HG03097 (cell line): ENCODE measurements around the gene TMEM185B.
"Not testable (repeated sequence)": the region's sequence is repeated elsewhere in the genome, so short reads cannot be mapped to it uniquely, and the experiment has no call there.

Experiments used
- ATAC-seq: cut with Tn5 transposase; IDR thresholded peaks from one replicate; pipeline ENCODE4 v1.9.1; 2021; ENCODE audit not compliant: unreplicated experiment, low FRiP score

Gene TMEM185B

DNA sequence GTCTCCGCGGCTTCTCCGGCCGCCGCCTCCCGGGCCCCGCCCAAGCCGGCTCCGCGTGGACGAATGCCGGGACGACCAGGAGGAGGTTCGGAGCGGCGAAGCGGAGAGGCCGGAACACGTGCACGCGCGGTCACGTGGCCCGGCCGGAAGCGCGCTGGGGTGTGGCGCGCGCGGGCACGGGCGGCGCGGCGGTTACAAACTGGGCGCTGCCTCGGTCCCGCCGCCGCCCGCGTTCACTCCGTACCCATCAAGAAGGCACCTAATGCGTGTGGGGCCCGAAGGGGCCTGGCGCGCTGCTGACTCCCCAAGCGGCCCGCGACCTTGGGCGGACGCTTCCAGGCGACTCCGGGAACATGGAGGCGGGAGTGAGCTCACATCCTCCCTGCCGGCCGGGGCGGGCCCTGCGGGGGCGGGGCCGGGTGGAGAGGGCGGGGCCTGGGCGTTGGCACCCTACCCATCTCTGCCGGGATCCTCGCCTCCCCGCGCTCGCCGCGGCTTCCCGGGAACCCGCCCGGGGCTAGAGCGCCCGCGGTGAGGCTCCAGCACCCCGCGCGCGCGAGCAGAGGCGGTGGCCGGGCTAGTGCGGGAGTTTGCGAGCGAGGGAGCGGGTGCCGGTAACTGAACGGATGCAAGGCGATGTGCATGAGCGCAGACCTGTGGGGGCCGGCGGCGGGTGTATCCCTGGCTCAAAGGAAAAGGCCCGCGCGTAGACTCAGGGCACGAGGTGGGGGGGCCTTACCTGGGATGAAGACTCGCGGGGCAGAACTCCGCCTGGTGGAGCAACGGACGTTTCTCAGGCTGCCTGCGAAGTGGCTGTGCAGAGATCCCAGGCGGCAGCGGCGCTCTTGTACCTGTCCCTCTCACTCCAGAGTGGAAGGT lies at the start of gene TMEM185B:
Gene TMEM185B, minus strand, starts transcription at position 367 of the 879 bp plus-strand sequence. CDS start 424 bp downstream, outside the sequence.
- peak; percentile 79 for ATAC-seq

DNA sequence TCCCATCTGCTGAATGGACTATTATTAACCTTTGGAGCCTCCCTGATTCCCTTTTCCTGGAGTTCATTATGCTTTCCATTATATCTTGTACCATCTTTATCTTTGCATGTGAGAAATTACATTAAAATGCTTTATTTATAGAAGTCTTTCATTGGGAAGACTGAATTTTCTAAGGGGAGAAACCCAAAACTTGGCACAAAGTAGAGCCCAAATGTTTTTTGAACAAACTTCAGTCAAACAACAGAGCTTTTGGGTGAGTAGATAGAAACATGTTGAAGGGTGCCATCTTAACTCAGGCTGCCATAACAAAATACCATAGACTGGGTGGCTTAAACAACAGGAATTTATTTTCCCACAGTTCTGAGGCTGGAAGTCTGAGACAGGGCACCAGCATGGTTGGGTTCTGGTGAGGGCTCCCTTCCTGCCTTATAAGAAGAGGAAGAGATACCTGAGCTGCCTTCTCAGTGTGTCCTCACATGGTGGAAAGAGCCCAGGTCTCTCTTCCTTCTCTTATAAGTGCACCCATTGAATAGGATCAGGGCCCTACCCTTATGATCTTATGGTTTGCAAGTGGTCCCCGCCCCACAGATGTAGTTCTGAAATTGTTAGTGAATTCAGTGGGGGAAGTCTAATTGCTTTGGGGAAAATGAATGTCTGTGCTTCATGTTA lies 48.6 kb upstream of the TMEM185B start:
- ATAC-seq, result no peak

DNA sequence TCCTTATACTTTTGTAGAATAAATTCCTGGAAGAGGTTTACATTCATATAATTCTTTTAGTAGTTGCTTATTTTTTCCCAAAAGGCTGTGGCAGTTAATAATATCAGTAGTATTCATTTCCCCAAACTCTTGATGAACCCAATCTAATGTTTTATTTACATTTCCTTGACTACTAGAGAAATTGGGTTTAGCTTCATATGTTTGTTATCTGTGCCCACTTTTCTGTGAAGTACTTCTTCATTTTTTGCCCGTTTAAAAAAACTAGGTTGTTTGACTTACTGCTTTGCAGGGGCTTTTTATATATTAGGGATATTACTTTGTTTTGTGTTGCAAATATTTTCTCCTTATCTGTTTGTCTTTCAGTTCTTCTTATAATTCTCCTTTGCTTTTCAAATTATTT lies 46.6 kb upstream of the TMEM185B start:
- ATAC-seq, result no peak

DNA sequence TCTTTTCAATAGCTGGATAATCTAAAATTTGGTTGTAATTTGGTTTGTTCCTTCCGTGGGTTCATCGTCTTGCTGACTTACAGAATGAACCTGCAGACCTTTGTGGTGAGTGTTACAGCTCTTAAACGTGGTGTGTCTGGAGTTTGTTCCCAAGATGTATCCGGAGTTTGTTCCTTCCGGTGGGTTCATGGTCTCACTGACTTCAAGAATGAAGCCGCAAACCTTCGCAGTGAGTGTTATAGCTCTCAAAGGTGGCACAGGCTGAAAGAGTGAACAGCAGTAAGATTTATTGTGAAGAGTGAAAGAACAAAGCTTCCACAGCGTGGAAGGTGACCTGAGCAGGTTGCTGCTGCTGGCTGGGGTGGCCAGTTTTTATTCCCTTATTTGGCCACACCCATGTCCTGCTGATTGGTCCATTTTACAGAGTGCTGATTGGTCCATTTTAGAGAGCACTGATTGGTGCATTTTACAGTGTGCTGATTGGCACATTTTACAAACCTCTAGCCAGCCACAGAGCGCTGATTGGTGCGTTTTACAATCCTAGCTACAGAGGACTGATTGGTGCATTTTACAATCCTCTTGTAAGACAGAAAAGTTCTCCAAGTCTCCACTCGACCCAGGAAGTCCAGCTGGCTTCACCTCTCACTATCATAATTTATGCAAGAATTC lies 46.0 kb upstream of the TMEM185B start:
- ATAC-seq, result no peak

DNA sequence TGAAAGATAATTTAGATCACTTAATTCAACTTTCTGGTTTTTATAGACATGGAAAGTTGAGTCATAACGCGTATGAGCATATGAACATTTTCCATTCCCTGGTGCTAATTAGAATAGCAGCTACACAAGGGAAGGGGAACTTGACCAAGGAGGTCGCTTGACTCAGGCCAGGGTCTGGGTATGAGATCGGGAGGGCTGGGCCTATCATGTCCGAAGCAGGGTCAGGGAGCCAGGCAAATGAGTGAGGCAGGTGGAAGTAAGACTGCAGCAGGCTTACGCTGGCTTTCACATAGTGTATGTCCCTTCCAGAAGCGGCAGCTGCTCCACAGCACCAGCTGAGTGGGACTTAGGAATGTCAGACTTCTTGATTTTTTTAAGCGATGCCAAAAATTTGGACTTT lies 44.1 kb upstream of the TMEM185B start:
- ATAC-seq, result no peak

DNA sequence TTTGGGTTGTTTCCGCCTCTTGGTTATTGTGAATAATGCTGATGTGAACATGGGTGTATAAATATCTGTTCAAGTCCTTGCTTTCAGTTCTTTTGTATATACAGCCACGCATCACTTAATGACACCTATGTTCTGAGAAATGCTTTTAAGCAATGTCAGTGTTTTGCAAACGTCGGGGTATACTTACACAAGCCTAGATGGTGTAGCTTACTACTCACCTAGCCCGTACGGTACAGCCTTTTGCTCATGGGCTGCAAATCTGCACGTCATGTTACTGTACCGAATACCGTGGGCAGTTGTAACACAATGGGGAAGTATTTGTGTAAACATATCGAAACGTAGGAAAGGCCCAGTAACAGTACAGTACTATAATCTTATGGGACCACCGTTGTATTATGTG lies 41.8 kb upstream of the TMEM185B start:
- ATAC-seq, result no peak

DNA sequence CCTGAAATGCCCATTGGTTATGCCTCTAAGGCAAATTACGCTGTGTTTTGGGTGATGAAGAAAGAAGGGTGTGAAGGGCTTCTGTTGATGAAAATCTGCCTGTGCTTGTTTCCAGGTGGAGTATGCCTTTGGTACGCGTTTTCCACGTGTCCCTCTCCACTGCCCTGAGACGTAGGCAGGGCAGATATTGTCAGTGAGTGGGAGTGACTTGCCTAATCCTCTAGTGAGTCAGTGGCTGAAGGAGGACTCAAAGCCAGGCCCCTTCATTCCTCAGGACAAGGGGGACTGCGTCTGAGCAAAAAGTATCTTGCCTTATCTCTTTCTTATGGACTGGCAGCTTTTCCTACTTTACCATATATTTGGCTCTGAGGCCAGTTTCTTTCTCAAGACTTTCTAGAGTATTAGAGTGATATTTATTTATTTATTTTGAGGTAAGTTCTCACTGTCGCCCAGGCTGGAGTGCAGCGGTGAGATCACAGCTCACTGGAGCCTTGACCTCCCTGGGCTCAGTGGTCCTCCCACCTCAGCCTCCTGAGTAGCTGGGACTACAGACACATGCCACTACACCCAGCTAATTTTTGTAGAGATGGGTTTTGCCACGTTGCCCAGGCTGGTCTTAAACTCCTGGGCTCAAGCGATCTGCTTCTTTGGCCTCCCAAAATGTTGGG lies 39.7 kb upstream of the TMEM185B start:
- no peak for ATAC-seq

DNA sequence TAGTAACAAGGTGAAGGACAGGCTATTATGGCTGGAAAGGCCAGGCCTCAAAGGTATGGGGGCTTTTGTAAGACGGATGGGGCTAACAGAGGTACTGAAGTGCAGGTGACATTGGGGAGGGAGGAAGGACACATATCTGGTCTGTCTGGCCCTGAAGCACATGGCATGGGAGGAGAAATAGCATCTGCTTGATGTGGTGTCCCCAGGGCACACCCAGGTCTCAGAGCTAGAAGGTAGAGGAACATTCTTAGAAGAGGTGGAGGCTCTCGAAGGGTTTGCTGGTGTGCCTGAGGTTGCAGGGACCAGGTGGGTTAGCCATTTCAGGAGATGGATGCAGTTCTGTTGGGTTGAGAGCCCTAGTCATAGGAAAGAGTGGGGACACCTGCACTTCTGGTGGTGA lies 39.0 kb upstream of the TMEM185B start:
- ATAC-seq, result no peak

DNA sequence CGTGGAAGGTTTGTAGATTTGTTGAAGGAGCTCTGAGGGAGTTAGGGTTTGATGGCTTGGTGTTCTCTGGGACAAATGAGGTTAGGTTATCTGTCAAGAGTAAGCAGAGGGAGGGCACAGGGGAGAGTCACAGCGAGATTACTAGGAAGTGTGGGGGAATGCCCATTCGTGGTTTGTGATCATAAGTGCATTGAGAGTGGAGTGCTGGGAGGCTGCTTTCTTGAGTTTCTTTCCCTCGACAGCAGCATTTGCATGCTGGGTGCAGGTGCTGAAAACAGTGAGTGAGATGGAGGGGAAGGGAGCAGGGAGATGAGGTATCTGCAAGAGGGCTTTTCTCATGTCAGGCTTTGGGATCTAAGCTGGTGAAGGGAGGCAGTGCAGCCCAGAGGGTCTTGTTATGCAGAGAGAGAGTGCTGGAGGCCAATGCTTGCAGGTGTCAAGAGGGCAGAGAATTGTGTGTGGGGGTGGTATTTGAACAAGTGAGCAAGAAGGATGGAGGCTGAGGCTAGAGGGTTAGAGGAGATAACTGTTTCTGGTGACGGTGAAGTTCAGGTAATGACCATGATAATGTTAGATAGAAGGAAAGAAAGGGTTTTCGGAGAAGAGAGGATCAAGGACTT lies 38.3 kb upstream of the TMEM185B start:
- peak; percentile 62 for ATAC-seq

DNA sequence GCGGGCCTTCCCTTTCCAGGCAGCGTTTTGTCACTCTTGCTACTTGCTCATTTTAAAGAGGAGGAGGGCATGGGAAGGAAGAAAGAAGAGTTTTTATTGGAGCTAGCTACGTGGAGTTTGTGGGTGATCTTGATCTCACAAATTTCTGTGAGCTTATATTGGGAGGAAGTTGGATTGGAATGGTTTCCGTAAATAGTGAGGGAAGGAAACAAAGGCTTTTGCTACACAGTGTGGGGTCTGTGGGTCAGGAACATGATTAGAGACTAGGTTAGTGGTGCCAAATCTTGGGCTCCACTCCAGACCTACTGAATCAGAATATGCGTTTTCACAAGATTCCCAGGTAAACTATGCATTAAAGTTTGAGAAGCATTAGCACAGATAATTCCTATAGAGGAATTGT lies 37.5 kb upstream of the TMEM185B start:
- ATAC-seq, result no peak

DNA sequence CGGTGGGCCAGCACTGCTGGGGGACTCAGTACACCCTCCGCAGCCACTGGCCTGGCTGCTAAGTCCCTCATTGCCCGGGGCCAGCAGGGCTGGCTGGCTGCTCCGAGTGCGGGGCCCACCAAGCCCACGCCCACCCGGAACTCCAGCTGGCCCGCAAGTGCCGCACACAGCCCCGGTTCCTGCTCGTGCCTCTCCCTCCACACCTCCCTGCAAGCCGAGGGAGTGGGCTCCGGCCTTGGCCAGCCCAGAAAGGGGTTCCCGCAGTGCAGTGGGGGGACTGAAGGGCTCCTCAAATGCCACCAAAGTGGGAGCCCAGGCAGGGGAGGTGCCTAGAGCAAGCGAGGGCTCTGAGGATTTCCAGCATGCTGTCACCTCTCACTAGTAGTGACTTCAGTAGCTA lies 36.7 kb upstream of the TMEM185B start:
- not testable (repeated sequence) for ATAC-seq

DNA sequence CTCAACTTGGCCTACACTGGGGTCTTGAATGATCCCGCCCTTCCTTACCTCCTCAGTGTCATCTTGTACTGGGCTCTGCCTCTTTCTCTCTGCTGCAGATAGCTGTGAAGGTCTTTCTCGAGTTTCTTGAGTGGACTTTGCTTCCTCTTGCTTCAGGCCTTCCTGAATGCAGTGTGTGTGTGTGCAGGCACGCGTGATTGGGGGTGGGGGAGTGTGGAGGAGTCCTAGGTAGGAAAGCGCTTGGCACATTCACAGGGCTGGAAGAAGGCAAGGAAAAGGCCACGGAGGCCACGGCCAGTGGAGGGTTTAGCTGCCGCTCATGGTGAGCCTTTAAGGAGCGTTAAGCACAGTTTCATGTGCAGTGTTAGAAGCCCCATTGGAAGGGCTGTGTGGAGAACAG lies 35.0 kb upstream of the TMEM185B start:
- ATAC-seq, result no peak

DNA sequence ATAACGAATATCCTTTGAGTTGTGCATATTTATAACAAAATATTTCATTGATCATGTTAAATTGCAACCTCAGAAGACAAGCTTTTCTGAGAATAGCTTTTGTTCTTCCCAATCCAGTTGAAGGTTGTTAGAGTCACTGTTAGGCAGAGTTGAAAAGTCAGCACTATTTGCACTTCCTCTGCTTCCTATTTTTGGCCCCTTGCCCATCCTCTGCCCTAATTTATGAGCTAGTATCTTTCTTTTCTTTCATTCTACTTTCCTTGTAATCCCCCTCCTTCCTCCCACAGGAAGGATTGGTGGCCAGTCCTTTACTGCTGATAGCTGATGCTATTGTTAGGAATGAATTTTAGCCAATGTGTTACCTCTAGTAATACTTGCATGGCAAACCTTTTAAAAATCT lies 34.3 kb upstream of the TMEM185B start:
- ATAC-seq, result no peak

DNA sequence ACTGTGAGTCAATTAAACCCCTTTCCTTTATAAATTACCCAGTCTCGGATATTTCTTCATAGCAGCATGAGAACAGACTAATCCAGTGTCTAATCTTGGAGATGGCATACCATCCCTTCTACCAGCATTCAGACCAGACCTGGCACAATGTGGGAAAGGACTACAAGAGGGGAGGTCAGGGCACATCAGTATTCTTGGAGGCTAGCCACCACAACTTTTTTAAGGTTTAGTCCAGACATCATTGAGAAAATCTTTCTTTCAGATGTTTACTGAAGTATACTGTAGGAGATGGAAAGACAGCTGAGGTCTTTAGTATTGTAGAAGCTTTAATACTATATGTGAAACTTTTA lies 33.4 kb upstream of the TMEM185B start:
- ATAC-seq, result no peak

DNA sequence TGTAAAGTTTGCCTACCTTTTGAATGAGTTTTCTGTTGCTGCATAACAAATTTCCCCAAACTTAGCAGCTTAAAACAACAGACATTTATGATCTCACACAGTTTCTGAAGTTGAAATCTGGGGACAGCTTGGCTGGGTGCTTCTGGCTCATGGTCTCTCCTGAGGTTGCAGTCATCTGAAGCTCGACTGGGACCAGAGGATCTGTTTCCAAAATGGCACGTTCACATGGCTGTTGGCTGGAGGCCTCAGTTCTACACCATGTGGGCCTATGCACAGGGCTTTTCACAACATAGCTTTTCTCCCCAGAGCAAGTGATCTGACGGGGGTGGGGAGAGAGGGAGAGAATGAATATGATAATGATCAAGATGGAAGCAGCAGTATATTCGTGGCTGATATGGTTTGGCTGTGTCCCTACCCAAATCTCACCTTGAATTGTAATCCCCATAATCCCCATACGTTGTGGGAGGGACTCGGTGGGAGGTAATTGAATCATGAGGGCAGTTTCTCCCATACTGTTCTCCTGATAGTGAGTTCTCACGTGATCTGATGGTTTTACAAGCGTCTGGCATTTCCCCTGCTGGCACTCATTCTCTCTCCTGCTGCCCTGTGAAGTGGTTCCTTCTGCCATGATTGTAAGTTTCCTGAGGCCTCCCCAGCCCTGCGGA lies 32.9 kb upstream of the TMEM185B start:
- ATAC-seq, result no peak

DNA sequence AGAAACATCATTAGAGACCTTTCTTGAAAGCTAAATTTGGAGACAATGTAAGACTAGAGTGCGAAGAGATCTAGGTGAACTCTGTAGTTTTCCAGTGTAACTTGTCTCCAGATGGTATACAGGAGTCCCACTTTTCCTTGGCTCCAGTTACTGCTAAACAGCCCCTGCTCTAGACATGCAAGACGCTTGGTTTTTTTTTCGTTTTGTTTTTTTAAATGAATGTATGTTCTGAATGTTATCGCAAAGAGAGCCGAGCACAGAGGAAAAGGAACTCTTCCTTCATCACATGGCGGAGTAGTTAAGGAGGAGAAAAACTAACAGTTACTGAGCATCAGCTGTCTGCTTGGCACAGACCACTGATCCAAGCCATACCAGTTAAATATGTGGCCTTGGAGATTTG lies 31.9 kb upstream of the TMEM185B start:
- no peak for ATAC-seq

DNA sequence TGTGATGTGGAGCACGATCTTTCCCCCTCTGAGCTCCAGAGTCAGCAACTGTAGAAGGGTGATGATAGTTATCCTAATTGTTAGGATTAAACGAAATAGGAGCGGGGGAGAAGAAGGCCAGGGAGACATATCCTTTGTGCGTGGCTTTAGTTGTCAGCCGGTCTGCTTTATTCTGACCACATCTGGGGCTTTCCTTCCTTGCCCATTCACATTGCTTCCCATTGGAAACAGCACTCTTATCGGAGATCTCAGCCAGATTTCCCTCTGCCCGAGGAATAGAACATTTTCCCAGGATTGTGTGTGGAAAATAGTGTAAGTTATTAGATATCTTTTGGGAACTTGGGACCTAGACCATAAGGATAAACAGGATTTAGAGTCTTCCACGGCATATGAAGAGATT lies 31.0 kb upstream of the TMEM185B start:
- ATAC-seq, result no peak

DNA sequence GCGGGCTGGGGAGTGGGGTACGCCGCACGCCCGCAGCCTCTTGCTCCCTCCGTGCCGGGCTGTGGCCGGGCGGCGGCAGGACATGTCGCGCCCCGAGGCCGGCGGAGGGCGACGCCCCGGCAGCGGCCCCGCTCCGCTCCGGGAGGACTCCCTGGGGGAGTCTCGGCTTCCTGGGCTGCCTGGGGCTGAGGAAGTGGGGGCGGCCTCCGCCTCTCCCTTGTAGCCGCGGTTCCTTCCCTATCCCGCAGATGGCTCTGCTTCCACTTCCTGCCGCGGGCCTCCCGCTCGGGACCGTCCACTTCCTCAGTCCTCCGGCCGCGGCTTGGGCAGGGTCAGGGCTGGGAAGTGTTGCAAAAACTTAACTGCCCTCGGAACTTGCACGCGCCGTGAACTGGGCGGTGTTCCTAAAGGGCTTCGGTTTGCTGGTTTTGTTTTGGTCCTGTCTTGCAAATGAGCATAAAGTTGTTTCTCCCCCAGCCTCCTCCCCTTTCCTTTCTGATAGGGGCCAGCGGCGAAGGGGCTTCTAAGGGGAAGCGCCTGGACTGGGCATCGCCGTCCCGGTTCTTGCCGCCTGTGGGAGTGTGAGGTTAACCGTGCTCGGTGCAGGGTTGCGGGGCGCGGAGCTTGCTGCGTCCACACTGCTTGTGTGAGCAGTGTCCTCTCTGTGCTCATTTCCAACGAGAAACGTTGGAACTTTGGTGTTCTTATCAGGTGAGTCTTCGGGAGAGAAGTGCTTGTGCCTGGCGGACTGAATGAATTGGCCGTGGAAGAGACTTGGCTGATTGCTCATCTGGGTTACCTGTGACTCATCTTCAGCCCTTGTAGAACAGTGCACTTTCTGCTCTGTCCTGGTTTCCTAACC lies 30.1 kb upstream of the TMEM185B start:
- peak; percentile 26 for ATAC-seq
